A172 (cell line): ENCODE measurements around the gene NEURL1B. TPM values are rescaled to one million over a fixed set of nuclear protein-coding genes. Genes with fewer than 3 reads are reported as not detected.
"Not testable (repeated sequence)": the region's sequence is repeated elsewhere in the genome, so short reads cannot be mapped to it uniquely, and the experiment has no call there.

ENCODE experiments used
- DNase-seq: peaks from one replicate; pipeline ENCODE4 v3.0.0-alpha.2; 2015; ENCODE audit warnings: low spot score
- total RNA-seq: library from RNA; depleted of rRNA; stranded (reverse); fragments of >200 nt; shearing (Covaris generic); gene quantifications from 2 replicates; pipeline ENCODE4 v1.2.3, GENCODE V29; 2014; rRNA removed

Gene NEURL1B, protein sequence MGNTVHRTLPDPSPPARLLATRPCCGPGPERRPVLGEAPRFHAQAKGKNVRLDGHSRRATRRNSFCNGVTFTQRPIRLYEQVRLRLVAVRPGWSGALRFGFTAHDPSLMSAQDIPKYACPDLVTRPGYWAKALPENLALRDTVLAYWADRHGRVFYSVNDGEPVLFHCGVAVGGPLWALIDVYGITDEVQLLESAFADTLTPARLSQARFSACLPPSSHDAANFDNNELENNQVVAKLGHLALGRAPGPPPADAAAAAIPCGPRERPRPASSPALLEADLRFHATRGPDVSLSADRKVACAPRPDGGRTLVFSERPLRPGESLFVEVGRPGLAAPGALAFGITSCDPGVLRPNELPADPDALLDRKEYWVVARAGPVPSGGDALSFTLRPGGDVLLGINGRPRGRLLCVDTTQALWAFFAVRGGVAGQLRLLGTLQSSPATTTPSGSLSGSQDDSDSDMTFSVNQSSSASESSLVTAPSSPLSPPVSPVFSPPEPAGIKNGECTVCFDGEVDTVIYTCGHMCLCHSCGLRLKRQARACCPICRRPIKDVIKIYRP
- 7.2 and 12.2 TPM in 2 replicates for total RNA-seq

DNA sequence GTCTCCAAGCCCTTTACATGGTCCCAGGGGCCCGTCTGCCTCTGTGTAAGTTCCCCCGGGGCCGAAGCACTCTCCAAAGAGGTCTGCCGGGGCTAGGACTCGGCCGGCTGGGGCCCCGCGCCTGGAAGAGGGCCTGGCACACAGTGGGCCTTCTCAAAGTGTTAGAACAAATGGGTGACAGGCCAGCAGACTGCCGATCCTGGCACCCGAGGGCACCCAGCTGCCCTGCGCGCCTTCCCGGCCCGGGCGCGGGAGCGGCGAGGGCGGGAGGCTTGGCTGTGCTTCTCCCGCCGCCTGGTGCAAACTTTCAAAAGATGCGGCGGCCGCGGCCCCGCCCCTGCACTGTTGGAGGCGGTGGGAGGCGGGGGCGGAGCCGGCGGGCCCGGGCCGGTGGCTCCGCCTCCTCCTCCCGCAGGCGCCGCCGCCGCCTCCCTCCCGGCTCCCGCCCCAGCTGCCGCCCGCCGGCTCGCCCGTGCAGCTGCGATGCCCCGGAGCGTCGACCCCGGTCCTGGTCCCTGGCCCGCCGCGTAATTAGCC, at the start of gene NEURL1B:
TSS of gene NEURL1B (plus strand) at position 442 of the 537 bp plus-strand sequence. CDS start 144 bp downstream, outside the sequence.
- peak; percentile 60 for DNase-seq

GRCh38 chr5:172591636-172592035, 49.4 kb upstream of the NEURL1B start:
- no peak for DNase-seq

GRCh38 chr5:172592881-172593280, 48.2 kb upstream of the NEURL1B start:
- no peak for DNase-seq

DNA sequence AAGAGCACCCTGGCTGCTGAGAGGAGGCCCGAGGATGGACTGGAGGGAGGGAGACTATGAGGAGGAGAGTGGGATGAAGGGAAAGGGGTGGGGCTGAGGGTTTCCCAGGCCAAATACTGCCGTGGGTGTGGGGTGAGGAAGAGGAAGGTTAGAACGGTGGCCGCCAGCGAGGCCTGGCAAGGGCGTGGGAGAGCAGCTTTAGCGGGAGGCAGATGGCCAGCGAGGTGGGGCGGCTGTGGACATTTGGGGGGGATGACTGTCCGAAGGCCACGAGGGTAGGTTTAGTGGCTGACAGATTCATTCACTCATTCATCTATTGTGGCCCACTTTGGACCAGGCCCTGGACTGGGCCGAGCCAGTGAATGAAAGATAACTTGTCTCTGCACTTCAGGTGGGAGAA, 47.8 kb upstream of the NEURL1B start:
- no peak for DNase-seq

DNA sequence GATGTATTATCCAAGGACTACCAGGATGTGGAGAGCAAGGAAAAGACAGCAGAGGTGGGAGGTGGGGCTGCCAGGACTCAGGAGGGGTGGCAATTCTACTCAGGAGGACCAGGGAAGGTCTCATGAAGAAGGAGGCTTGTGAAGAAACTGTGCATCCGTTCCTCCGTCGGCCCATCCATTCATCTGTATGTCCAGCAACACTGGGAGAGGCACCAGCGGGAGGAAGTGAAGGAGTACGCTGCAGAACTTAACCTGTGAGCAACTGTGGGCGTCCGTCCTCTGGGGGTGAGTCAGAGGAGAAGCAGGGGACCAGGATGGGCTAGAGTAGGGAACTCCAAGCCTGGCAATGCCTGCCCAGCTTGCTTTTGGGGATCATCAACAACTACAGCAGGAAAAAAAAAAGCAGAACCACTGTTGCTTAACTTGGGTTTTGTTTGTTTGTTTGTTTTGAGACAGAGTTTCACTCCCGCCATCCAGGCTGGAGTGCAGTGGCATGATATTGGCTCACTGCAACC, 47.3 kb upstream of the NEURL1B start:
- no peak for DNase-seq

DNA sequence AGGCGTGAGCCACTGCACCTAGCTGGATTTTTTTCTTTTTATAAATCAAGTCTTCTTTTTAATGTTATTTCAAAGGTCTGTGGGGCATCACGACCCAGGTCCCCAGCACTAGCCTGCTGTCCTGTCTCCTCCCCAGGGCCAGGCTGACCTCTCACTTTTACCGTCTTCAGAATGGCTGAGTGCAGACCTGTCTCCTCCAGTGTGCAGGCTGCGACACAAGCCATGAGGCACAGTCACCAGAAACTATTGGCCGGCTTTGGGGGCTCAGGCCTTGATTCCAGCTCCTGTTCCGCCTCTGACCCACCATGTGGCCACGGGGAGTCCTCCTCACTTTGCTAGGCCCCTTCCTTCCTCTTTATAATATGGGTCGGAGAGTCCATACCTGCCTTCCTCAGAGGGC, 46.6 kb upstream of the NEURL1B start:
- DNase-seq: no peak

DNA sequence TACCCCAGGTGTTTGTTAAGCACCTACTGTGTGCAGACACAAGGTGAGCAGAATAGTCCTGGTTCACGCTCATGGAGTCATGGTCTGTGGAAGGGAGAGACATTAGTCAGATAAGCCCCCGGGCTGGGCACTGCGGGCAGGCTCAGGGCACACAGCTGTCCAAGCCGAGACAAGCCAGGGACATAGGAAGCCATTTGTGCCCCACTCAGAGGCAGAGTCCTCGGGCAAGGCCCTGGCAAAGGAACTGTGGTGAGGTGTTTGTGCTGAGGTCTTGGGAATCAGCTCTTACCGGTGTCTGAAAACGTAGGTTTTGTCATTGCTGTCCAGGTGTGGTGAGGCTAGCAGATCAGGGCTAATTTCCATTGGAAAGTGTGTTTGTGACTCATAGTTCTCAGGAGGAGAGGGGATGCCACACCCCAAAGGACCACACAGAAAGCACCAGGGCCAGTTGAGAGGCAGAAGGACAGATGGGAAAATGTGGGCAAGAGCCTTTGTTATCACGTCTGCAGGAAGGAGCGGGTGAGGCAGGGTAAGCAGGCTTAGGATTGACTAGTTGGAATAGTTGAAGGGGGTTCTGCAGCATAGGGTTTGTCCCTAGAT, 46.1 kb upstream of the NEURL1B start:
- peak; percentile 21 for DNase-seq

GRCh38 chr5:172595596-172596455, 45.2 kb upstream of the NEURL1B start:
- no peak for DNase-seq

- DNase-seq: no peak
Measured at GRCh38 chr5:172596638-172597231, 44.3 kb upstream of the NEURL1B start.

DNA sequence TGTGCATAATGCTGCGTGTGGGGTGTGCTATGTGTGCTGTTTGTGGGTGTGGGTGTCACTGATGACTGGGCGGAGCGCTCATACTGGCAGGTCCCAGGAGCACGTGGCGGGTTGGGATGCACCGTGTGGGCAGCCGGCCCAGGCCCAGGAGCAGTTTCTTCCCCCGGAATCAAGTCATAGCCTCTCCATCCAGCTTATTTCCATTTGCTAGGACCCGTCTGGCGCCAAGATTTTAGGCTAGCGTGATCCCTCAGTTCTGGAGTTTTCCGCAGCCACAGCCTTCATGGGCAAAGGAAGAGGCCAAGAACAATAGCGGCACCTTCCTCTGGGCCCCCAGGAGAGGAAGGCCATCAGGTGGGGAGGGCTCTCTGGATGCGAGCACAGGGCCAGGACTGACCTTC, 43.3 kb upstream of the NEURL1B start:
- DNase-seq: no peak

GRCh38 chr5:172598251-172599203, 42.5 kb upstream of the NEURL1B start:
- DNase-seq: no peak

DNA sequence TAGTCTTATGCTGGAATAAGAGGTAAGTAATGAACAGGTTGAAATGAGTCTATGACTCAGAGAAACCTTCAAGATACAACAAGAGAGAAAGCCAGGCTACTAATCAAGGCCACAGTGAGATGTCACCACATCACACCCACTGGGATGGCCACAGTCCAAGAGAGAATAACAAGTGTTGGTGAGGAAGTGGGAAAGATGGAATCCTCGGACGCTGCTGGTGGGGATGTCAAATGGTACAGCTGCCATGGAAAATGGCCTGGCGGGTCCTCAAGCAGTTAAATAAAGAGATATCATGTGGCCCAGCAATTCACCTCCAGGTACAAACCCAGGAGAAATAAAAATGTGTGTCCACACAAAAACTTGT, 41.9 kb upstream of the NEURL1B start:
- peak; percentile 12 for DNase-seq

DNA sequence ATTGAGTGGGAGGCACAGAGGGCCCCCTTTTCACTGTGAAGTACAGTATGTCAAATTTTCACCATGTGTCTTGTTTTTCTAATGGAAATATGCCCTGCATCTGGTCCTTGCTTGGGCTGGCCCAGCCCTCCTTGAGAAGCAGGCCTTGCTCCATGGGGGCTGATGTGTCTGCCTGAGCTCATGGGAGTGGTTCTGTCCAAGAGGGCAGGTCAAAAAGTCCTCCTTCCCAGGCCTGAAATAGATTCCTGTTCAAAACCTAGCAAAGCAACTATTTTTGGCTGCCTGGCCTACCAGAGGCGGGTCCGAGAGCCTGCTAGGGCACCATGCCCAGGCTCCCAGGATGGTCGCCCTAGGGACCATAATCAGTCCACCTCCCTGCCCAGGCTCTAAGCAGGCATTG, 40.5 kb upstream of the NEURL1B start:
- no peak for DNase-seq

DNA sequence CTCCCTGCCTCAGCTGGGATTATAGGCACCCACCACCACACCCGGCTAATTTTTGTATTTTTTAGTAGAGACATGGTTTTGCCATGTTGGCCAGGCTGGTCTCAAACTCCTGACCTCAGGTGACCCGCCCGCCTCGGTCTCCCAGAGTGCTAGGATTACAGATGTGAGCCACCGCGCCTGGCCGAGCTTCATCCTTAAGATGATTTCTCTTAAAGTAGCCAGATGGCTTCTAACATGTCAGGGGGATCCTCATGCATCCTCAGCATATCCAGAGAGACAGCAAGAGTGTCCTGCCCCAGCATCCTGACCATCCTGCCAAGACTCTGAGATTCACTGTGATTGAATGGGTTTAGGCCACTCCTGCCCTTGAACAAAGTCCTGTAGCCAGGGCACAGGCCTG, 39.5 kb upstream of the NEURL1B start:
- not testable (repeated sequence) for DNase-seq

DNA sequence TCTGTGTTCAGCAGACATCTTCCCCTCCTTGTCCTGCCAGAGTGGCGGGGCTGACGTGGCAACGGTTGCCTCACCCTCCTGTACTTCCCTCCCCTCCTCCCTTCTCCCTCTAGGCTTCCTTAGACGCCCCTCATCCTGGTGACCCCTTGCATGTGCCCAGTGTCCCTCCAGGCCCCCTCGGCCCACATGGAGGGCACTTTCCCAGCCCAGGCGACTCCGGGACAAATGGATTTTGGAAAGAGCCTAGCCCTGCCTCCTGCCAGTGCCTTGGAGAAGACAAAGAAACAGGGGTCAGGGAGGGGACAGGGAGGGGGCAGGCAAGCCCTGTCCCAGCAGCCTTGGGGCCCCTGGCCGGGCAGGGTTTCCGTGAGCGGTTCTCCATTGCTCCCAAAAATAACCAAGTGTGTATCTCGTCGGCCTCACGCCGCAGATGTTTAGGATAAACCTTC, 38.3 kb upstream of the NEURL1B start:
- no peak for DNase-seq

DNA sequence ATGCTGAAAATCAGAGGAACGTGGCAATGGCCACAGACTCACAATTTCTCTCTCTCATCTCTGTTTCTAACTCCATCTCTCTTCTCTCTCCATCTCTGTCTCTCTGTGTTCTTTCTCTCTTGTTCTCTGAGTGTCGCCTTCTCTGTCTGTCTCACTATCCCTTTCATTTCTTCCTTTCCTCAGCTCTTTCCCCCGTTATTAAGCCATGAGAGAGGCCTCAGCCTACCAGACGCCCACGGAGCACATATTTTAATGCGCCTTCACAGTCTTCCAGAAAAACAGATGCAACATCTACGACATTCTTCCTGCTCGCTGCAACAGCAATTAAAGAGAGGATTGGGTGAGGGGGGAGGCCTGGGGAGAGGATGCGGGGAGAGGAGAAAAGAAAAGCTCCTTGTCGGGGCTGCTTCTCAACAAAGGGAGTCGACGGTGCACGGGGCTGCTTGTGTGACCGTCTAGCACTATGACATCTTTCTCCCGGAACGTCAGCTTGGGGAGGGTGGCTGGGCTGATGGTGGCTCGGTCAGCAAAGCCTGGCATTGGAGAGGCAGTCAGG, 37.7 kb upstream of the NEURL1B start:
- no peak for DNase-seq

GRCh38 chr5:172605466-172605865, 35.6 kb upstream of the NEURL1B start:
- DNase-seq: no peak

DNA sequence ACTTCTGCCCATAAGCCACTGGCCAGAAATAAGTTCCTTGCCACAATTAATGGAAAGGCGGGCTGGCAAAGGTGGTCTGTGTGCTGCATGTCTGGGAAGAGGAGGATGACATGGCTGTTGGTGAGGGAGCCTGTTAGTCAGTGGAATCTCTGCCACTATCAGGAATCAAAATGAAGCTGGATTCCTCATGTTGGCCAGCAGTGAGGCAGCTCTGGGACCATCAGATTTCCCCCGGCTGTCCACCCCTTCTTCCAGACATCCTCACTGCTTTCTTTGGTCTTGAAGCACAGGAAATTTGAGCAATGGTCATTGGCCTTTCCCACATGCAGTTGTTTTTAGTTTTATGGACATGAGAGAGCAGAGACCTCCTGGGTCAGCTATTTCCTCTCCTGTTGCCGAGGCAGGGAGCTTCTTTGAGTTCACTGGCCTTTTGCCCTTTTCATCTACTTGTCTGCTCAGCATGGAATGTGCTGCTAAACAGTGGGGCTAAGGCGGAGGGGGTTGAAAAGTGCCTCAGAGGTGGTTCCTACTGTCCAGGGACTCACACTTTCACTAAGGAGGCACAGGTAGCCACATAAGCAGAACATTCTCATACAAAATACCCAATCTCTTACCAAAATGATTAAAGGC, 34.8 kb upstream of the NEURL1B start:
- no peak for DNase-seq

DNA sequence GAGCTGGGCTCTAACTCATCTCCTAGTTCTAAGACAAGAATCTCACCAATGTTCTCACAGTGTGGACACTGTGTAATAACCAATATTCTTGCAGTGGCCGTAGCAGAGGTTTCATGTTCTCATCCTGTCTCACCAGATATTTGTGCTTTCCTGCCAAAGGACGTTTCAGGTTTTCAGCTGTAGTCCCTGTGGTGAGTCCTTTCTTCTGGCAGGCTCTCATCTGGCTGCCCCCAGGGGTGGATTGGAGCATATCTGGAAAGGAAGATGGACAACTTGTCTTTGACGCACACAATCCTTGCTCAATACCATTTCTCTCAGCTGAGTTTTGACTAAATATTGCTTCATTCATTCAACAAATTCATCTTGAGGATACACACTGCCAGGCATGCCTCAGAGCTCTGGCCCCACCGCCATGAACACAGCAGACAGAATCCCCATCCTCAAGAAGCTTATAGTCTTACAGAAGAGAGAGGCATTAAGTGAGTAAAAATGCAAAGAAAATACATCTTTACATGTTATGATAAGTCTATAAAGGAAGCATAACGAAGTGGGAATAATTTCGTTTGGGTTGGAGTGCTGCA, 33.8 kb upstream of the NEURL1B start:
- no peak for DNase-seq
